HFF-Myc (cell line): ENCODE data around the gene PPP2R5D.

Experiments
- DNase-seq: peaks from one replicate; pipeline ENCODE4 v3.0.0-alpha.2; 2011; ENCODE audit warnings: low read depth; ENCODE audit errors: extremely low read depth
- H3K4me3 ChIP-seq: replicated peaks from 2 replicates; pipeline ENCODE4 v1.5.1; 2011; ENCODE audit warnings: low read depth, mild to moderate bottlenecking, control low read depth, low read length
- CTCF ChIP-seq: IDR thresholded peaks from 2 replicates; pipeline ENCODE4 v1.5.1; 2012; ENCODE audit warnings: mild to moderate bottlenecking, low read depth, low read length, control low read depth; ENCODE audit errors: missing control alignments

The PPP2R5D gene

GRCh38 chr6:42963855-42964605 lies 20.3 kb upstream of the PPP2R5D start:
- peak; percentile 46 for TF ChIP-seq CTCF
- DNase-seq, result no peak
- no peak overlapping the region for H3K4me3 ChIP-seq

- no peak for TF ChIP-seq CTCF
- H3K4me3 ChIP-seq, result no peak overlapping the region
- no peak for DNase-seq
Observed at GRCh38 chr6:42966571-42966970, 17.8 kb upstream of the PPP2R5D start.

DNA sequence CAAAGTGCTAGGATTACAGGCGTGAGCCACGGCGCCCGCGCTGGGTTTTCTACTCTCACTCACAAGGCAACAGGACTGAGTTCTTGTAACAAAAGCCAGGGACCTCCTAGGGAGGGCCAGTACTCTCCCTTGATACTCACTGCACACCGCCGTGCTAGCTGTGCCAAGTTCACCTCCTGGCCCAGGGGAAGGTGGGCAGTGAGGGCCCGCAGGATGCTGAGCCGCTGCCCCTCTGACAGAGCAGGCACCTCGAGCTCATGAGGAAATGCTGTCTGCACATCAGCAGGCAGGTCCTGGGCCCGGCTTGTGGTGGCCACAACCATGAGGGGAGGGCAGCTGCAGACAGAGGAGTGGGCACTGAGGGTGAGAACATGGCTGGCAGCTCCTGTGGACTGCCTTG lies 17.1 kb upstream of the PPP2R5D start:
- no peak for DNase-seq
- no peak for TF ChIP-seq CTCF
- H3K4me3 ChIP-seq, result no peak overlapping the region

- DNase-seq, result no peak
- no peak overlapping the region for H3K4me3 ChIP-seq
- no peak for TF ChIP-seq CTCF
Observed at GRCh38 chr6:42968126-42968701, 16.2 kb upstream of the PPP2R5D start.

GRCh38 chr6:42968783-42969182 lies 15.6 kb upstream of the PPP2R5D start:
- H3K4me3 ChIP-seq, result no peak overlapping the region
- no peak for DNase-seq
- no peak for TF ChIP-seq CTCF

DNA sequence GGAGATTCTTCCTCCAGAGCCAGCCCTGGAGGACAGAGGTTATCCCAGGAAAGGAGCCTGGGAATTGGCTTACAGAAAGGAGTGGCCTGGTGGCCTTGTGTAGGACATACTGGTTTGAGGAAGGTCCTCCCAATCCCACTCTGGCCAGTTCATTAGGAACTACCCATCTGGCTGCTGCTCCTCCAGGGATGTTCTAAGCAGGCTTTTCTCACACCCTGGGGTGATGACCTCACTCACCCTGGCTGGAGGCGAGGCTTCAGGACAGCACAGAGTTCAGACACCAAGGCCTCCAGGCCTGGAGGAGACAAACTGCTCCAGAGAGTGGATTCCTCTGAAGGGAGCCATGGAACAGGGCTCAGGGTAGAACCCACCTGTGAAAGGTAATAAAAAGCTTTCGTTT lies 14.9 kb upstream of the PPP2R5D start:
- no peak overlapping the region for H3K4me3 ChIP-seq
- DNase-seq, result no peak
- TF ChIP-seq CTCF, result no peak
